ENCODE data around the gene ASPRV1.
A peak's percentile ranks its signal among the peaks of the same experiment; 100 is the strongest.

DNA sequence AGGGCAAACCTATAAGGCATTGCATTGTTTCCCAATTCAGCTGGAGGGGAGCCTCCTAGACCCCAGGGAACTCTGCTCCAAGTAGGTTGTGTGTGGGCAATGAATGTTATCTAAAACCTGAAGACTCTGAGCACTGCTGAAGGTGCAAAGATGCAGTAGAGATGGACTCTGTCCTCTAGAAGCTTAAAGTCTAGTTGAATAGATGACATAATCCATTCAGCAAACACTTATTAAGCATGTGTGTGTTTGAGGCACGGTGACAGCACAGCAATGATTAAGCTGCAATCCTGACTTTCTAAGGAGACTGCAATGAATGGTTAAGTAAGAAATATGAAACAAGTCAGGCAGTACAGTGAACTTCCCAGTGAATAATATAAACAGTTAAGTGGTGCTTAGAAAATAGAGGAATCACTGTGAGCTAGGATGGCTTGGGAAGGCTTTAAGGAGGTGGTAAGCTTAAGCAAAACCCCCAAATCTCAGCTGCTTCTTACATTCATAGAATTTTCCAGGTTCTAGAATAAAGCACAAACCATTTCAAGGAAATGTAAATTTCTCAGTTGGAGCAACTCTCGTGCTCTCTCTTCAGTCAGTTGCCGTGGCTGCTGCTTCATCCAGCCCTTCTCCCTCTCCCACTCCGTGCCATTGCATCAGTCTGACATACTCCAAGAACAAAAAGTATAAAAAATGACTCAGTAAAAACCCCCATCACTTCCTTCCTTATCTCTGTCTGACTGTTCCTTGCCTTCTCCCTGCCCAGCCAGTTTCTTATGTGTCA, 27.4 kb downstream of the ASPRV1 start:
- TF ChIP-seq POLR2A (IDR thresholded peaks at IDR 0.05; ENCODE audit: low read depth, low read length) (peak; percentile 77), POLR2AphosphoS5 (IDR thresholded peaks at IDR 0.05; ENCODE audit: insufficient read depth, low read depth, low read length) (peak; percentile 60), EZH2 (IDR thresholded peaks at IDR 0.05; ENCODE audit: borderline replicate concordance, low read depth, low read length, severe bottlenecking) (no peak), JUN (IDR thresholded peaks at IDR 0.05; ENCODE audit: borderline replicate concordance, insufficient read depth, insufficient read length, low read depth) (peak; percentile 63), GATA2 (IDR thresholded peaks at IDR 0.05; ENCODE audit: insufficient read depth, insufficient read length, low read depth, low read length) (peak; percentile 61), MYC (IDR thresholded peaks at IDR 0.05; ENCODE audit: low read depth, low read length) (no peak)
- TF ChIP-seq, protein P1, sequence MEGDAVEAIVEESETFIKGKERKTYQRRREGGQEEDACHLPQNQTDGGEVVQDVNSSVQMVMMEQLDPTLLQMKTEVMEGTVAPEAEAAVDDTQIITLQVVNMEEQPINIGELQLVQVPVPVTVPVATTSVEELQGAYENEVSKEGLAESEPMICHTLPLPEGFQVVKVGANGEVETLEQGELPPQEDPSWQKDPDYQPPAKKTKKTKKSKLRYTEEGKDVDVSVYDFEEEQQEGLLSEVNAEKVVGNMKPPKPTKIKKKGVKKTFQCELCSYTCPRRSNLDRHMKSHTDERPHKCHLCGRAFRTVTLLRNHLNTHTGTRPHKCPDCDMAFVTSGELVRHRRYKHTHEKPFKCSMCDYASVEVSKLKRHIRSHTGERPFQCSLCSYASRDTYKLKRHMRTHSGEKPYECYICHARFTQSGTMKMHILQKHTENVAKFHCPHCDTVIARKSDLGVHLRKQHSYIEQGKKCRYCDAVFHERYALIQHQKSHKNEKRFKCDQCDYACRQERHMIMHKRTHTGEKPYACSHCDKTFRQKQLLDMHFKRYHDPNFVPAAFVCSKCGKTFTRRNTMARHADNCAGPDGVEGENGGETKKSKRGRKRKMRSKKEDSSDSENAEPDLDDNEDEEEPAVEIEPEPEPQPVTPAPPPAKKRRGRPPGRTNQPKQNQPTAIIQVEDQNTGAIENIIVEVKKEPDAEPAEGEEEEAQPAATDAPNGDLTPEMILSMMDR (IDR thresholded peaks at IDR 0.05; ENCODE audit: extremely low read depth in 1 of 2, insufficient read depth in 1 of 2, low read depth in 1 of 2, low read length in 2 of 2), result no peak
- TF ChIP-seq, protein P2, sequence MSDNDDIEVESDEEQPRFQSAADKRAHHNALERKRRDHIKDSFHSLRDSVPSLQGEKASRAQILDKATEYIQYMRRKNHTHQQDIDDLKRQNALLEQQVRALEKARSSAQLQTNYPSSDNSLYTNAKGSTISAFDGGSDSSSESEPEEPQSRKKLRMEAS (IDR thresholded peaks at IDR 0.05; ENCODE audit: insufficient read depth, insufficient read length), result no peak

All from endothelial cell of umbilical vein (primary cell).